HFF-Myc (cell line): ENCODE results near the gene BRD7.

Experiments
- DNase-seq: peaks from one replicate; pipeline ENCODE4 v3.0.0-alpha.2; 2011; ENCODE audit warnings: low read depth; ENCODE audit errors: extremely low read depth
- H3K4me3 ChIP-seq: replicated peaks from 2 replicates; pipeline ENCODE4 v1.5.1; 2011; ENCODE audit warnings: low read depth, mild to moderate bottlenecking, control low read depth, low read length
- CTCF ChIP-seq: IDR thresholded peaks from 2 replicates; pipeline ENCODE4 v1.5.1; 2012; ENCODE audit warnings: mild to moderate bottlenecking, low read depth, low read length, control low read depth; ENCODE audit errors: missing control alignments

The BRD7 gene

GRCh38 chr16:50273888-50274325 lies 94.9 kb downstream of the BRD7 start:
- H3K4me3 ChIP-seq: no peak overlapping the region
- no peak for DNase-seq
- TF ChIP-seq CTCF: no peak

- no peak overlapping the region for H3K4me3 ChIP-seq
- TF ChIP-seq CTCF: no peak
- DNase-seq: no peak
Observed at GRCh38 chr16:50273382-50273690, 95.5 kb downstream of the BRD7 start.

- no peak for DNase-seq
- TF ChIP-seq CTCF: no peak
Observed at GRCh38 chr16:50272687-50273381, 96.0 kb downstream of the BRD7 start.

GRCh38 chr16:50272111-50272571 lies 96.6 kb downstream of the BRD7 start:
- TF ChIP-seq CTCF: no peak
- H3K4me3 ChIP-seq: no peak overlapping the region
- no peak for DNase-seq

More at GRCh38 chr16:50272687-50273381, 96.0 kb downstream of the BRD7 start:
- H3K4me3 ChIP-seq: no peak overlapping the region

- no peak for DNase-seq
- H3K4me3 ChIP-seq: no peak overlapping the region
- TF ChIP-seq CTCF: no peak
Observed at GRCh38 chr16:50271148-50272041, 97.4 kb downstream of the BRD7 start.

GRCh38 chr16:50270510-50271147 lies 98.2 kb downstream of the BRD7 start:
- H3K4me3 ChIP-seq: no peak overlapping the region
- no peak for TF ChIP-seq CTCF
- no peak for DNase-seq
